Measurements from ENCODE around the gene PDE4DIP.
"Not testable (repeated sequence)": the region's sequence is repeated elsewhere in the genome, so short reads cannot be mapped to it uniquely, and the experiment has no call there.

PDE4DIP gene

GRCh38 chr1:148923798-148924197, 79.6 kb downstream of the PDE4DIP start:
- DNase-seq: not testable (repeated sequence)

- not testable (repeated sequence) for DNase-seq
Observed at GRCh38 chr1:148927645-148928044, 83.4 kb downstream of the PDE4DIP start.

DNA sequence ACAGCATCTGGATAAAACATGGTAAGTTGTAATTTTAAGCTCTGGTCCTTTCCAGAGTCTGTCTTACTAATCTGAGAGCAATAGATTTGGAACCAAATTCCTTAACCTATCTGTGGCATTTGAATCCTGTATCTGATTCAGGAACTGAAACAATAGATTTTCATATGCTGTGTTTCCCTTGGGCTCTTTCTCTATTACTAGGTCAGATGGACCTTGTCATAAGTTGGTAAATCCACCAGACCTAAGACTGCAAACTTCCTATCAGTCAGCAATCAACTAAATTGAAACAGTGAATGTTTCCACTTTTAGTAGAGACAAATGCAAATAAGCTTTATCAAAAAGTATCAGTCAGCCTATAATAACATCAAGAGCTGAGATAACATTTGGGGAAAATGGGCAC, 85.0 kb downstream of the PDE4DIP start:
- not testable (repeated sequence) for DNase-seq

DNA sequence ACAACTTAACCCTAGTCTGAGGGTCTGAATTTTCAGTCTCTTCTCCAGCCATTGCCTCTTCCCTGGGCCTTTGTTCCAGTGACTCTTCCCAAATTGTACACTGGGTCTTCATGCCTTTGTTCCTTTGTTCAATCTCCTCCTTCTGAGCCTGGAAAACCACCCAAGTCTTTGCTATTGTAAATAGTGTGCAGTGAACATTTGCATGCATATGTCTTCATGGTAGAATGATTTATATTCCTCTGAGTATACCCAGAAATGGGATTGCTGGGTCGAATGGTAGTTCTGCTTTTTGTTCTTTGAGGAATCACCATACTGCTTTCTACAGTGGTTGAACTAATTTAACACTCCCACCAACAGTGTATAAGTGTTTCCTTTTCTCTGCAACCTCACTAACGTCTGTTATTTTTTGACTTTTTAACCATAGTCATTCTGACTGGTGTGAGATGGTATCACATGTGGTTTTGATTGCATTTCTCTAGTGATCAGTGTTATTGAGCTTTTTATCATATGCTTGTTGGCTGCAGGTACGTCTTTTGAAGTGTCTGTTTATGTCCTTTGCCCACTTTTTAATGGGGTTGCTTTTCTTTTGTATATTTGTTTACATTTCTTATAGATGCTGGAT, 91.3 kb downstream of the PDE4DIP start:
- DNase-seq: not testable (repeated sequence)

DNA sequence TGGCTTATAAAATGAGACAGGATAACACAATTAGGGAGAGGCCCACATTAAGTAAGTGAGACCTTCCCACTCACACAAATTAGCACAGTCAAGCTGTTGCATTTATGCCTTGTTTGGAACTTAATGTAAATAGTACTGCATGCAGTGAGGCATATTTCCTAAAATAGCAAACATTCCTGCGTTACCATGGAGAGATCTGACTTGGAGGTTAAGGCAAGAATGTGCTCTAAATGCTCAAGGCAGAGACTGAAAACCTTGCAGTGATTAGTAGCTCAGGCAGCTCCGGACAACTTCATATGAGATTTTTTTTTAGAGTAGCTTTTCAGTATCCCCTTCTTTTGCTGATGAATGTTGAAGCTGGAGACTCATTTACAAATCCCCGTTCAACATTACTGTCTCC, 98.7 kb downstream of the PDE4DIP start:
- not testable (repeated sequence) for DNase-seq

- not testable (repeated sequence) for DNase-seq
Observed at GRCh38 chr1:148945130-148945529, 100.9 kb downstream of the PDE4DIP start.

DNA sequence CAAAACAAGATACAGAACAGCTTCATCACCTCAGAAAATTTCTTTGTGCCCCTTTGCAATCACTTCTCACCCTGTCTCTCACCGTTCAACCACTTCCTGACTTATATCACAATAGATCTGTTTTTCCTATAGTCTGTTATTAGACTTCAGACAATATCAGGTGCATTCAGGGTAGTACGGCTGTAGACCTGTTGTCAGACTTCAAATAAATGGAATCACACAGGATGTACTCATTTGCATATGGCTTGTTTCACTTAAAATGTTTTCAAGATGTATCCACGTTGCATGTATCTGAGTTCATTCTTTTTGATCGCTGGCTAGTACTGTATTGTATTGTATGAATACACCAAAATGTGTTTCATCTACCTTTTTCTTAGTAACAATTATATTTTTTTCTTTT, 104.5 kb downstream of the PDE4DIP start:
- not testable (repeated sequence) for DNase-seq

DNA sequence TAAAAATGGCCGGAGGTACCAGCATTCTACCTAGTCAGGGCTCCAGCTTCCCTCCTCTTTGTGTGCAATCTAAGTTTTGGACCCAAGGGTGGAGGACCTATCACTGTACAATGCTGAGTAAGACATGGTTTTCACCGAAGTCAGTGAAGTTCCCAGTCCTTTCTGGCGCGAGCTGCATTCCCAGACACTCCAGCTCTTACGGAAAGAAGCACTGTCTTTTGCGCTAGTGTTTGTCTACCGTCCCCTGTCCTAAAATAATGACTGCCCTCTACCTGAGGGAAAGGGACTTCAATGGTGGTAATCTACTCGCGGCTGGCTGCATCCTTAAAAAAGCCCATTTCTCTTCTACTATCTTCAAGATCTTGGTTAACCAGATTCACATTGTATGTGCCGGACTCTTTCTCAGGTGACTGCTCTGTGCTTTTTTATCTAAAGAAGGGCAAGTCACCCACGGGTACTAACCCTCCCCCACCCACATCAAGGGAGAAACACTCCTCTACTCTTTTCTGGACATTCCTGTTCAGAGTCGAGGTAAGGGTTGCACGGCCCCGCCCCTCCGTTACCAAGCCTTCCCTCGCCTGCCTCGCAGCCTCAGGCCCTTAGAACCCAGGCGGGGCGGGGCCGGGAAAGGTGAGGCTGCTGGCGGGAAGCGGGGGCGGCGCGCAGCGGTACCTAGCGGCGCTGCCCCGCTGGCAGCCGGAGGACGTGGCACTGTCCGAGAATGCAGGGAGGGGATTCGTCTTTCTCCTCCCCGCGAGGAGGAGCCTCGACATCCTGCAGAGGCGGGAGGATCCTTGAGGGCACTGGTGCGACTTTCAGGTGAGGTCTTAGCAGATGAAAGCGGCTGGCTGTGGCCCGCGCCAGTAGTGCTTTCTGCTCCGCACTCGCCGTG, 107.4 kb downstream of the PDE4DIP start:
- DNase-seq: peak; percentile 83 to 86

- peak; percentile 76 to 80 for DNase-seq
Observed at GRCh38 chr1:148952253-148952937, 108.2 kb downstream of the PDE4DIP start.

DNA sequence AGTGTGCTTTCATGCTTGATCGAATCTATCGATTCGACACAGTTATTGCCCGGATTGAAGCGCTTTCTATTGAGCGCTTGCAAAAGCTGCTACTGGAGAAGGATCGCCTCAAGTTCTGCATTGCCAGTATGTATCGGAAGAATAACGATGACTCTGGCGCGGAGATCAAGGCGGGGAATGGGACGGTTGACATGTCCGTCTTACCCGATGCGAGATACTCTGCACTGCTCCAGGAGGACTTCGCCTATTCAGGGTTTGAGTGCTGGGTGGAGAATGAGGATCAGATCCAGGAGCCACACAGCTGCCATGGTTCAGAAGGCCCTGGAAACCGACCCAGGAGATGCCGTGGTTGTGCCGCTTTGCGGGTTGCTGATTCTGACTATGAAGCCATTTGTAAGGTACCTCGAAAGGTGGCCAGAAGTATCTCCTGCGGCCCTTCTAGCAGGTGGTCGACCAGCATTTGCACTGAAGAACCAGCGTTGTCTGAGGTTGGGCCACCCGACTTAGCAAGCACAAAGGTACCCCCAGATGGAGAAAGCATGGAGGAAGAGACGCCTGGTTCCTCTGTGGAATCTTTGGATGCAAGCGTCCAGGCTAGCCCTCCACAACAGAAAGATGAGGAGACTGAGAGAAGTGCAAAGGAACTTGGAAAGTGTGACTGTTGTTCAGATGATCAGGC, 108.8 kb downstream of the PDE4DIP start:
- DNase-seq: peak; percentile 54 to 57

- not testable (repeated sequence) for DNase-seq
Observed at GRCh38 chr1:148953730-148954129, 109.5 kb downstream of the PDE4DIP start.

DNA sequence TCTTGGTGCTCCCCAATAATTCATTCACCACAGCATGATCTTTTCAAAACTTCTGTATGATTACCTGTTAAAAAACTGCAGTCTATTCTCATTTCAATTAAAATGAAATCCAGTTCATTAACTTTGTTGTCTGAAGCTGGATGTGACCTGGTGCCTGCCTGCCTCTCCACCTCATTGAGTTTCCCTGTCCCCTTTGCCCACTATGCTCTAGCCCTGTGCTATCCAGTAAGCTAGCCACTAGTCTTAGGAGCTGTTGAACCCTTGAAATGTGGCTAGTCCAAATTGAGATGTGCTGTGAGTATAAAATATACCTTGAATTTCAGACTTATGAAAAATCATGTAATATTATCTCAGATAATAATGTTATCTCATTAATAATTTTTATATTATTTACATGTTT, 114.1 kb downstream of the PDE4DIP start:
- DNase-seq: not testable (repeated sequence)

DNA sequence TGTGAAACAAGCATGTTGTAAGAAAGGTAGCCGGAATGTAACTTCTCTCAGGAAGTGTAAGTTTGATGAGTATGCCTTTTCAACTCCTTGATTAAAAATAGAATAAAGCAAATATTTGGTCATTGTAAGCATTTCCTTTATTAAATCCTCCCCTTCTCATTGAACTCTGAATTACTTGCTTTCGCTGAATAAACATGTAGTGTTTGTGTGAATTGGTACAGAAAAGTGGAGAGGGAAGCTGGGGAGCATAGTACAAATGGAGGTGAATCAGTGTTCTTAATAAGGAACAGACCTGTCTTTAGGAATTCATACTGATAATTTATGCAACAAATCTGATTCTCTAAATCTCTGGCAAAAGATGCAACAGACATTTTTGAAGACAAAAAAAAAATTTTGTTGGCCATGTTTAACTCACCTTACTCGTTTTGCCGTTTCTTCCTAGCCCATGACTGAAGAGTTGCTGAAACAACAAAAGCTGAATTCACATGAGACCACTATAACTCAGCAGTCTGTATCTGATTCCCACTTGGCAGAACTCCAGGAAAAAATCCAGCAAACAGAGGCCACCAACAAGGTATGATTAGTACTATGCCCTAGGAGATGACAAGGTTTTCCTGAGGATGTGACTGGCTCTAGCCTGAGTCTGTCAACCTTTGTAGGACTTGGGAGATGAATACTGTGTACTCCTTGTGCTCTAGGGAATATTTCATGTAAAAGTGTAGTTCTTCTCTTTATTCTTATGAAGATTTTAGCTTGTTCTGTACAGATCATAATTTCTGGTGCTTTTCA, 116.2 kb downstream of the PDE4DIP start:
- not testable (repeated sequence) for DNase-seq

DNA sequence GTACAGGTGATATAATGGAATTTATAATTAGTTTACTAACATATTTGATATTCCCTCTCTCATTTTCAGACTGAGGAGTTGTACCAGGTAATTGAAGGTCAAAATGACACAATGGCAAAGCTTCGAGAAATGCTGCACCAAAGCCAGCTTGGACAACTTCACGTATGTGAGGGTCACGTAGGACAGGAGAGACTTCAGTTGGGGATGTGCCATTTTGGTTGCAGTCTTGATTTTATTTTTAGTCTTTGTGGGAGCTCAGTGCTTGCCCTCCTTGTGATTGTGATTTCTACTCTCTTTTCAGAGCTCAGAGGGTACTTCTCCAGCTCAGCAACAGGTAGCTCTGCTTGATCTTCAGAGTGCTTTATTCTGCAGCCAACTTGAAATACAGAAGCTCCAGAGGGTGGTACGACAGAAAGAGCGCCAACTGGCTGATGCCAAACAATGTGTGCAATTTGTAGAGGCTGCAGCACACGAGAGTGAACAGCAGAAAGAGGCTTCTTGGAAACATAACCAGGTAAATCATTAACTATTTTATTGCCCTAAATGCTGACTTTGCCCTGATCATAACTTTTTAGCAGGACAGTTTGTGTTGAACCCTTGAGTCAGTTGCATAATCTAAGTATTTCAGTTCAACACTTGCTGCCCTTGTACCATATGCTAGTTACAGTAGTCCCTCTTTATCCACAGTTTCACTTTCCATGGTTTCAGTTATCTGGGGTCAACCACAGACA, 118.1 kb downstream of the PDE4DIP start:
- not testable (repeated sequence) for DNase-seq

DNA sequence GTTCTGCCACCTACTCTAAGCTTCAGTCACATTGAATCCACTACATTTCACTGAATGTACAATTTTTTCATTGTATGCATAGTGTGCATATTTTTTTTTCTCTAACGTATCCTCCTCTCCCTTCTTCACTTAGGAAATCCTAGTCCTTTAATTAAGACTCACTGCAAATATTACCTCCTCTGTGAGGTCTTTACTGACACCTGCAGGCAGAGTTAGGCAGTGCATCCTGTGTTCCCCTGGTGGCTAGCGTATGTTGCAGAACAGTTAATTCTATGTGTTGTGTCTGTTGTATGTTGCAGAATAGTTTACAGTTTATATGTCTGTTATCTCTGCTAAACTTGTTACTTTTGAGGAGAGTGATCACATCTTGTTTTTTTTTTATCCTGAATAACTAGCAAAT, 121.9 kb downstream of the PDE4DIP start:
- not testable (repeated sequence) for DNase-seq

DNA sequence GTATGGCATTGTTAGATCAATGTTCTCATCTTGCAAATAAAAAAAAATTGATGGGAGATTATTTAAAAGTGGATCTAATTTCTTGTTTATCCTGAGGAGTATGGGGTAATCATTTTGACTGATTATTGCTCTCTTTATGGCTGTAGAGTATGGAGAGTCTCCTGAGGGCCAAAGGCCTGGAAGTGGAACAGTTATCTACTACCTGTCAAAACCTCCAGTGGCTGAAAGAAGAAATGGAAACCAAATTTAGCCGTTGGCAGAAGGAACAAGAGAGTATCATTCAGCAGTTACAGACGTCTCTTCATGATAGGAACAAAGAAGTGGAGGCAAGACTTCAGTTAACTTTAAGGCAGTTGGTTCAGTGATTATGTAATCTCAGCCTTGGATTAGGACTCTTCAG, 123.4 kb downstream of the PDE4DIP start:
- DNase-seq: not testable (repeated sequence)

DNA sequence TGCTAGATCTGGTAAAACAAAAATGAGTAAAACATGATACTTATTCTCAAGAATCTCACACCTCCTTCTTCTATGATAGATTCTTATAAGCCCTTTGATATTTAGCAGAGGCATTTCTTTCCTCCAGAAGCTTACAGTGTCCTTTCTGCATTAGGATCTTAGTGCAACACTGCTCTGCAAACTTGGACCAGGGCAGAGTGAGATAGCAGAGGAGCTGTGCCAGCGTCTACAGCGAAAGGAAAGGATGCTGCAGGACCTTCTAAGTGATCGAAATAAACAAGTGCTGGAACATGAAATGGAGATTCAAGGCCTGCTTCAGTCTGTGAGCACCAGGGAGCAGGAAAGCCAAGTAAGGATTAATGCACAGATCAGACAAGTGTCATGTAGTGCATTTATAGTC, 124.5 kb downstream of the PDE4DIP start:
- not testable (repeated sequence) for DNase-seq

GRCh38 chr1:148969126-148969525, 124.9 kb downstream of the PDE4DIP start:
- not testable (repeated sequence) for DNase-seq

- DNase-seq: not testable (repeated sequence)
Observed at GRCh38 chr1:148975453-148975852, 131.2 kb downstream of the PDE4DIP start.

- not testable (repeated sequence) for DNase-seq
Observed at GRCh38 chr1:148975866-148976537, 131.8 kb downstream of the PDE4DIP start.

DNA sequence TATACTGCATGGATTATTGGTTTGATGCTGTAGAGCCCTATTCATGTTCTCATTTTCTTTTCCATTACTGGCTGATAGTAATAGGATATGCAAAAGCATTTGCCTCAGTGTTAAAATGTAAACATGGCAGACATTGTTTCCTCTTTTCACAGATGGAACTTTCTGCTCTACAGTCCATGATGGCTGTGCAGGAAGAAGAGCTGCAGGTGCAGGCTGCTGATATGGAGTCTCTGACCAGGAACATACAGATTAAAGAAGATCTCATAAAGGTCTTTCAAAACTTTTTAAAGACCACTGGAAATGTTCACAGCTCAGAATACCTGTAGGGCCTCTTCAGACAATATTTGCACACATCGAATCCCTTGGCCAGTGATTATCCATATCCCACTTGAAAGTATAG, 133.6 kb downstream of the PDE4DIP start:
- not testable (repeated sequence) for DNase-seq

All from activated T-cell treated with anti-CD3 and anti-CD28 coated beads, Interleukin-2, amount 50 U/mL, for 48 hours (primary cell).